Lower leg skin (tissue), 4 donors: Measurements from ENCODE around the gene PTPRC. TPM values are rescaled to one million over a fixed set of nuclear protein-coding genes. Genes with fewer than 3 reads are reported as not detected.

ENCODE experiments used
- DNase-seq, 2 donors: peaks; one replicate each; pipeline ENCODE4 v3.0.0-alpha.2; 2019; ENCODE audit warnings: low spot score in 2 of 2
- H3K4me3 ChIP-seq: fragments of 200-600 bp; sonication (generic); 2 replicates; pipeline ENCODE4 v1.5.1; 2017; ENCODE audit warnings: mild to moderate bottlenecking, low read depth; ENCODE audit not compliant: poor library complexity, severe bottlenecking
- CTCF ChIP-seq, 3 donors: fragments of 450-650 bp; IDR thresholded peaks; one replicate each; pipeline ENCODE4 v1.5.1; 2016; ENCODE audit warnings: antibody characterized with exemption in 3 of 3, mild to moderate bottlenecking in 3 of 3, moderate library complexity in 2 of 3
- POLR2A ChIP-seq, 2 donors: fragments of 450-650 bp; IDR thresholded peaks; one replicate each; pipeline ENCODE4 v1.6.1; 2016 to 2017; ENCODE audit warnings: antibody characterized with exemption in 2 of 2, mild to moderate bottlenecking in 1 of 2, moderate library complexity in 1 of 2
- WGBS, 2 donors: methylation state at CpG; one replicate each; pipeline ENCODE4 v1.1.5; 2018; 5-methylcytosine and 5-hydroxymethylcytosine counted together
- intact Hi-C: fragments of 100-400 bp; cut with DNase I; formaldehyde crosslinking; loops from one replicate; pipeline ENCODE4 v1.15.0; 2023; ENCODE audit warnings: low total_unique reads
- total RNA-seq, 4 donors: library from RNA; depleted of rRNA; stranded (reverse); fragments of >200 nt; gene quantifications; one replicate each; pipeline ENCODE4 v1.1.0, GENCODE V29; 2016

PTPRC gene
- total RNA-seq, 4 donors from 2014 or later: 4.0 to 8.3 (median 4.7) TPM

- H3K4me3 ChIP-seq: no peak overlapping the region
- no peak for DNase-seq
- intact Hi-C loops: no loop called here
- TF ChIP-seq POLR2A (IDR thresholded peaks at IDR 0.05) (no peak), CTCF (IDR thresholded peaks at IDR 0.05) (no peak)
These were observed 117.6 kb downstream of the PTPRC start for GRCh38 chr1:198756470-198756869.

DNA sequence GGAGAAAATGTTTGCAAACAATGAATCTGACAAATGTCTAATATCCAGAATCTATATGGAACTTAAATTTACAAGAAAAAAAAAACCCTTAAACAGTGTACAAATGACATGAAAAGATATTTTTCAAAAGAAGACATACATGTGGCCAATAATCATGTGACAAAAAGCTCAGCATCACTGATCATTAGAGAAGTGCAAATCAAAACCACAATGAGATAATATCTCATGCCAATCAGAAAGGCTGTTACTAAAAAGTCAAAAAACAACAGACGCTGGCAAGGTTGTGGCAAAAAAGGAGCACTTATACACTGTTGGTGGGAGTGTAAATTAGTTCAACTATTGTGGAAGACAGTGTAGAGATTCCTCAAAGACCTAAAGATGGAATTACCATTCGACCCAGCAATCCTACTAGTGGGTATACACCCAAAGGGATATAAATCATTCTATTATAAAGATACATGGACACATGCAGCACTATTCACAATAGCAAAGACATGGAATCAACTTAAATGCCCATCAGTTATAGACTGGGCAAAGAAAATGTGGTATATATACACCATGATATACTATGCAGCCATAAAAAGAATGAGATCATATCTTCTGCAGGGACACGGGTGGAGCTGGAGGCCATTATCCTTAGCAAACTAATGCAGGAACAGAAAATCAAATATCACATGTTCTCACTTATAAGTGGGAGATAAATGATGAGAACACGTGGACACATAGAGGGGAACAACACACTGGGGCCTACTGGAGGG lies 123.2 kb downstream of the PTPRC start:
- WGBS, 2 donors: 81 to 89% methylated on average over 4 of the region's 4 CpGs

DNA sequence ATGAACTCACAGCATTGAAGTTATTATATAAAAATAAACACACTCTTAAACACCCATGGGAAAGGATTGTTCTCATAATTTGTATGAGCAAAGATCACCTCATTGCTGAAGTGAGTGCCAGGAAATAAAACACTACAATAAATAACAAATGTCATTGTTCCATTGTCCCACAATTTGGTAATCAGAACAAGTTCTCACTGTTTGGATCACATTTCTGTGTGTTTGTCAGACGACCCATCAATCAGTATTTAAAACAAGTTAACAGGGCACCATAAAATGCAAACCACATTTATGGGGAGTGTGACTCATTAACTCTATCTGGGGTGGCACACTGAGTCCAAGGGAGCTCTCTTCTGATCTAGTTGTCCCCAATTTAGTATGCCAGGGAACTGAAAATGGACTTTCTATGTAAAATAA lies 124.5 kb downstream of the PTPRC start:
- 8 to 20% methylated on average over 1 of the region's 1 CpG for WGBS, 2 donors
- H3K4me3 ChIP-seq: no peak overlapping the region
- TF ChIP-seq POLR2A (IDR thresholded peaks at IDR 0.05) (no peak), CTCF (IDR thresholded peaks at IDR 0.05) (no peak)
- no peak for DNase-seq
- intact Hi-C loops: no loop called here

More for the DNA sequence above, 123.2 kb downstream of the PTPRC start:
- no peak for DNase-seq
- H3K4me3 ChIP-seq: no peak overlapping the region
- intact Hi-C loops: no loop called here
- TF ChIP-seq CTCF (IDR thresholded peaks at IDR 0.05) (no peak), POLR2A (IDR thresholded peaks at IDR 0.05) (no peak)

DNA sequence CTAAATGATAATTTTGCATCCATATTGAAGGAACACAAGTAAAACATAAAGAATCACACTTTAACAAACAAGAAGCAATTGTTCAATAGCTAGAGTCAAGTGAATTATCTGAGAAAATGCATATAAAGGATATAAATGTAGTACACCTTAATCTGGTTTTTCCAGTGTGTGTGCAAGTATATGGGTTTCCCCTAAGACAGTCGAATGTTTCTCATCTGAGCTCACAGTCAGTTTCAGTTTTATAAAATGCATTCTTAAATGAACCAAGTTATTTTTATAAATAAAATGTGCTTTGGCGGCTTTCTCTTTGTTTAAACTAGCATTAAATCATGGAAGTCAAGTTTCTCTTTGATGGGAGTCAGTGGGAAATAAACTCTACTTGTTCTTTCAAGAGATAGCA lies 125.9 kb downstream of the PTPRC start:
- H3K4me3 ChIP-seq: no peak overlapping the region
- WGBS, 2 donors: 29 to 35% methylated on average over 2 of the region's 2 CpGs
- intact Hi-C loops: no loop called here
- TF ChIP-seq CTCF (IDR thresholded peaks at IDR 0.05) (no peak), POLR2A (IDR thresholded peaks at IDR 0.05) (no peak)
- DNase-seq: no peak

GRCh38 chr1:198765416-198765815 lies 126.6 kb downstream of the PTPRC start:
- intact Hi-C loops: no loop called here
- DNase-seq: no peak
- no peak for TF ChIP-seq POLR2A (IDR thresholded peaks at IDR 0.05)
- no peak for TF ChIP-seq CTCF (IDR thresholded peaks at IDR 0.05)
- H3K4me3 ChIP-seq: no peak overlapping the region
